Keratinocyte (primary cell): ENCODE results near the gene ALCAM. TPM values are rescaled to one million over a fixed set of nuclear protein-coding genes. Genes with fewer than 3 reads are reported as not detected.

Experiments
- DNase-seq: peaks from one replicate; pipeline ENCODE4 v3.0.0-alpha.2; 2011; ENCODE audit warnings: low read depth, missing footprints, low spot score
- FAIRE-seq: peaks from 2 replicates; lab custom pipeline; 2011; peaks lifted over from hg19 to GRCh38; lab: Jason Lieb, UNC
- H2AFZ ChIP-seq: 2 replicates; pipeline ENCODE4 v1.6.0; 2012; ENCODE audit warnings: low read length, control low read depth, inconsistent platforms; ENCODE audit not compliant: control insufficient read depth
- H3K27ac ChIP-seq: 2 replicates; pipeline ENCODE4 v1.5.1; 2011; ENCODE audit warnings: low read length; ENCODE audit not compliant: control insufficient read depth, insufficient read depth
- H3K27me3 ChIP-seq: 3 replicates; pipeline ENCODE4 v1.6.0; 2011; ENCODE audit warnings: low read length; ENCODE audit not compliant: control insufficient read depth, insufficient read depth; ENCODE audit errors: extremely low read depth
- H3K36me3 ChIP-seq, 2 experiments: 2 replicates in 1 of 2; 3 replicates in 1 of 2; pipeline ENCODE4 v1.5.1; 2011; ENCODE audit warnings: low read length in 2 of 2, mild to moderate bottlenecking in 1 of 2; ENCODE audit not compliant: control insufficient read depth in 2 of 2, insufficient read depth in 2 of 2; ENCODE audit errors: extremely low read depth in 1 of 2
- H3K4me1 ChIP-seq: 3 replicates; pipeline ENCODE4 v1.5.1; 2011; ENCODE audit warnings: low read length; ENCODE audit not compliant: control insufficient read depth, insufficient read depth; ENCODE audit errors: extremely low read depth
- H3K4me2 ChIP-seq: 3 replicates; pipeline ENCODE4 v1.6.0; 2011; ENCODE audit warnings: low read depth, low read length; ENCODE audit not compliant: control insufficient read depth, insufficient read depth; ENCODE audit errors: extremely low read depth
- H3K4me3 ChIP-seq, 3 experiments: fragments of 200-600 bp in 1 of 3; sonication (generic) in 1 of 3; 2 replicates in 2 of 3; 3 replicates in 1 of 3; pipeline ENCODE4 v1.5.1; 2011 to 2016; ENCODE audit warnings: low read length in 3 of 3, mild to moderate bottlenecking in 3 of 3, control low read depth in 2 of 3, inconsistent platforms in 1 of 3, low read depth in 1 of 3, mixed read lengths in 1 of 3, mixed run types in 1 of 3, moderate library complexity in 1 of 3; ENCODE audit not compliant: control insufficient read depth in 2 of 3, insufficient read depth in 2 of 3; ENCODE audit errors: extremely low read depth in 1 of 3
- H3K79me2 ChIP-seq: 2 replicates; pipeline ENCODE4 v1.6.0; 2012; ENCODE audit warnings: low read length; ENCODE audit not compliant: control insufficient read depth, insufficient read depth
- H3K9ac ChIP-seq: 3 replicates; pipeline ENCODE4 v1.6.0; 2011; ENCODE audit warnings: low read length; ENCODE audit not compliant: control insufficient read depth, insufficient read depth; ENCODE audit errors: extremely low read depth
- H3K9me1 ChIP-seq: 3 replicates; pipeline ENCODE4 v1.6.0; 2011; ENCODE audit warnings: low read length; ENCODE audit not compliant: control insufficient read depth, insufficient read depth; ENCODE audit errors: extremely low read depth
- H3K9me3 ChIP-seq: 2 replicates; pipeline ENCODE4 v1.5.1; 2012; ENCODE audit warnings: low read depth, low read length; ENCODE audit not compliant: control insufficient read depth
- H4K20me1 ChIP-seq: 3 replicates; pipeline ENCODE4 v1.6.0; 2011; ENCODE audit warnings: low read length; ENCODE audit not compliant: control insufficient read depth, insufficient read depth; ENCODE audit errors: extremely low read depth
- CTCF ChIP-seq, 3 experiments: IDR thresholded peaks in 1 of 3; conservative IDR thresholded peaks in 1 of 3; optimal IDR thresholded peaks in 1 of 3; 2 replicates in 2 of 3; 3 replicates in 1 of 3; pipeline versions ENCODE3 to v1.5.1; 2011; ENCODE audit warnings: low read length in 3 of 3, mild to moderate bottlenecking in 3 of 3, moderate library complexity in 2 of 3, control low read depth in 1 of 3, inconsistent platforms in 1 of 3; ENCODE audit not compliant: insufficient read depth in 2 of 3; ENCODE audit errors: extremely low read depth in 1 of 3
- EZH2 ChIP-seq: IDR thresholded peaks from one replicate; pipeline ENCODE4 v1.6.1; 2012; ENCODE audit warnings: inconsistent platforms, mild to moderate bottlenecking, low read length, moderate library complexity
- dilution Hi-C: fragments of 300-500 bp; cut with MboI; formaldehyde crosslinking; loops from one replicate; pipeline ENCODE4 v1.7.0; 2020; ENCODE audit warnings: low sequenced_read_pairs; ENCODE audit not compliant: extremely low pct_ligation_motif_present
- polyA plus RNA-seq, 5 experiments: library from polyadenylated mRNA; depleted of rRNA in 3 of 5; stranded (reverse) in 3 of 5; stranded (forward) in 1 of 5; unstranded in 1 of 5; fragments of >200 nt; gene quantifications; 1 replicate in 1 of 5; 2 replicates in 3 of 5; 3 replicates in 1 of 5; pipeline versions ENCODE4 v1.2.1 to v1.2.3, GENCODE V29; 2011 to 2012; ENCODE audit warnings: missing spikeins in 2 of 5, low read depth in 1 of 5, low replicate concordance in 1 of 5

The ALCAM gene
- polyA plus RNA-seq, 1 donor (not counting 4 experiments of a cell fraction or from before 2014, with no cell fraction given) = 71.3 TPM

- no peak overlapping the region for H3K27ac ChIP-seq
- no peak overlapping the region for H2AFZ ChIP-seq
- dilution Hi-C loops = no loop called here
- H3K79me2 ChIP-seq = no peaks in the 10 kb centered on the region
- H4K20me1 ChIP-seq = no peaks in the 10 kb centered on the region
- TF ChIP-seq CTCF (optimal IDR thresholded peaks at IDR 0.05 in 1 of 3, IDR thresholded peaks at IDR 0.05 in 1 of 3, conservative IDR thresholded peaks at IDR 0.05 in 1 of 3; ENCODE audit: extremely low read depth in 1 of 3, insufficient read depth in 2 of 3, low read length in 3 of 3) (no peak), EZH2 (no peak)
- no peak overlapping the region for H3K9ac ChIP-seq
- H3K4me1 ChIP-seq = no peaks in the 10 kb centered on the region
- no peaks in the 10 kb centered on the region for H3K9me3 ChIP-seq
- DNase-seq (no peak), FAIRE-seq (no peak)
- no peaks in the 10 kb centered on the region for H3K27me3 ChIP-seq
- H3K4me2 ChIP-seq = no peak overlapping the region
- no peak overlapping the region for H3K4me3 ChIP-seq
- no peaks in the 10 kb centered on the region for H3K9me1 ChIP-seq
- peaks cover 10 to 11% of the 10 kb centered on the region in 2 experiments for H3K36me3 ChIP-seq
Observed at GRCh38 chr3:105538483-105538882, 171.8 kb downstream of the ALCAM start.

GRCh38 chr3:105539897-105540296 is 173.2 kb downstream of the ALCAM start:
- H2AFZ ChIP-seq = no peak overlapping the region
- peaks cover 6 to 11% of the 10 kb centered on the region in 2 experiments for H3K36me3 ChIP-seq
- dilution Hi-C loops = no loop called here
- H3K9me1 ChIP-seq = no peaks in the 10 kb centered on the region
- no peaks in the 10 kb centered on the region for H3K9me3 ChIP-seq
- no peak overlapping the region for H3K27ac ChIP-seq
- no peaks in the 10 kb centered on the region for H3K4me1 ChIP-seq
- H3K27me3 ChIP-seq = no peaks in the 10 kb centered on the region
- FAIRE-seq = no peak
- no peak for TF ChIP-seq EZH2
- TF ChIP-seq CTCF (optimal IDR thresholded peaks at IDR 0.05 in 1 of 3, IDR thresholded peaks at IDR 0.05 in 1 of 3, conservative IDR thresholded peaks at IDR 0.05 in 1 of 3; ENCODE audit: extremely low read depth in 1 of 3, insufficient read depth in 2 of 3, low read length in 3 of 3) = no peak
- H4K20me1 ChIP-seq = no peaks in the 10 kb centered on the region
- DNase-seq = no peak
- no peaks in the 10 kb centered on the region for H3K79me2 ChIP-seq
- H3K9ac ChIP-seq = no peak overlapping the region
- H3K4me2 ChIP-seq = no peak overlapping the region
- no peak overlapping the region for H3K4me3 ChIP-seq
